OCI-LY7 (cell line): ENCODE results near the gene SERPINC1.

Experiments
- CTCF ChIP-seq: fragments of 200-600 bp; sonication (generic); conservative IDR thresholded peaks from 2 replicates; pipeline ENCODE4 v1.5.1; 2014; ENCODE audit warnings: mild to moderate bottlenecking, antibody characterized with exemption, low read length, moderate library complexity, mixed read lengths
- EZH2phosphoT487 ChIP-seq: fragments of 200-600 bp; sonication (generic); IDR thresholded peaks from 2 replicates; pipeline ENCODE4 v1.6.1; 2018; ENCODE audit warnings: low read depth, borderline replicate concordance, mild to moderate bottlenecking, mixed run types, antibody characterized with exemption, low read length, moderate library complexity, mixed read lengths

DNA sequence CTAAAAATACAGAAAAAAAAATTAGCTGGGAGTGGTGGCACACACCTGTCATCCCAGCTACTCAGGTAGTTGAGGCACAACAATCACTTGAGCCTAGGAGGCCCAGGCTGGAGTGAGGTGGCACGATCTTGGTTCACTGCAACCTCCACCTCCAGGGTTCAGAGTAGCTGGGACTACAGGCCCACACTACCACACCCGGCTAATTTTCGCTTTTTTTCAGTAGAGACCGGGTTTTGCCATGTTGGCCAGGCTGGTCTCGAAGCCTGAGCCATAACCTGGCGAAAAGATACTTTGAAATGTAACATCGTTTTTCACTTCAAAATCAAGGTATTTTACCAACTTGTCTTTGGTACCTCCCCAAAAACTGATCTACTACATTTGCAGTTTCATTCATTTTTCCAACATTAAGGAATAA is 55.4 kb downstream of the SERPINC1 start:
- no peak for TF ChIP-seq CTCF
- no peak for TF ChIP-seq EZH2phosphoT487
